Pulmonary artery endothelial cell (primary cell): Measurements from ENCODE around the gene NEK4. TPM values are rescaled to one million over a fixed set of nuclear protein-coding genes. Genes with fewer than 3 reads are reported as not detected.
"Not testable (repeated sequence)": the region's sequence is repeated elsewhere in the genome, so short reads cannot be mapped to it uniquely, and the experiment has no call there.

Experiments
- DNase-seq: peaks from one replicate; pipeline ENCODE4 v3.0.0-alpha.2; 2011; ENCODE audit warnings: low read depth, low spot score
- total RNA-seq: library from RNA; depleted of rRNA; stranded (reverse); fragments of >200 nt; gene quantifications from 2 replicates; pipeline ENCODE4 v1.2.3, GENCODE V29; 2014

The NEK4 gene
- total RNA-seq, 1 donor from 2014 or later: 16.4 TPM

GRCh38 chr3:52676201-52676600 lies 94.5 kb downstream of the NEK4 start:
- not testable (repeated sequence) for DNase-seq

- no peak for DNase-seq
These were observed 99.1 kb downstream of the NEK4 start for GRCh38 chr3:52671676-52672075.

GRCh38 chr3:52670621-52671521 lies 99.9 kb downstream of the NEK4 start:
- DNase-seq: peak; percentile 93

- no peak for DNase-seq
These were observed 107.6 kb downstream of the NEK4 start for GRCh38 chr3:52663098-52663497.

- DNase-seq: no peak
These were observed 110.7 kb downstream of the NEK4 start for GRCh38 chr3:52660046-52660445.

Other genes starting within 250 kb of the NEK4 start
- gene NT5DC2, start 237.1 kb downstream of the NEK4 start, total RNA-seq: 50.1 and 53.8 TPM in 2 replicates
- gene UQCC5, start 234.3 kb downstream of the NEK4 start, total RNA-seq: 5.1 and 7.5 TPM in 2 replicates
- 63.0 and 92.9 TPM in 2 replicates for gene PBRM1, start 85.0 kb downstream of the NEK4 start, total RNA-seq
- gene GNL3, start 84.9 kb downstream of the NEK4 start, total RNA-seq: 124 and 133 TPM in 2 replicates
- 70.2 and 76.6 TPM in 2 replicates for gene GLT8D1, start 65.1 kb downstream of the NEK4 start, total RNA-seq
- gene SPCS1, start 64.8 kb downstream of the NEK4 start, total RNA-seq: 53.0 and 65.0 TPM in 2 replicates
- not detected in 2 replicates for gene ITIH1, start 6.7 kb upstream of the NEK4 start, total RNA-seq
- not detected in 2 replicates for gene ITIH3, start 23.9 kb upstream of the NEK4 start, total RNA-seq
- 0.49 and 0.53 TPM in 2 replicates for gene ITIH4, start 59.7 kb upstream of the NEK4 start, total RNA-seq
- not detected in 2 replicates for gene MUSTN1, start 64.1 kb upstream of the NEK4 start, total RNA-seq
- 12.3 and 20.3 TPM in 2 replicates for gene STIMATE, start 126.6 kb upstream of the NEK4 start, total RNA-seq